GM18508 (cell line): ENCODE data around the gene CNTFR.

Experiments used
- ATAC-seq: cut with Tn5 transposase; IDR thresholded peaks from one replicate; pipeline ENCODE4 v1.9.1; 2021; ENCODE audit warnings: moderate number of reproducible peaks; ENCODE audit not compliant: insufficient read depth, unreplicated experiment

The CNTFR gene

DNA sequence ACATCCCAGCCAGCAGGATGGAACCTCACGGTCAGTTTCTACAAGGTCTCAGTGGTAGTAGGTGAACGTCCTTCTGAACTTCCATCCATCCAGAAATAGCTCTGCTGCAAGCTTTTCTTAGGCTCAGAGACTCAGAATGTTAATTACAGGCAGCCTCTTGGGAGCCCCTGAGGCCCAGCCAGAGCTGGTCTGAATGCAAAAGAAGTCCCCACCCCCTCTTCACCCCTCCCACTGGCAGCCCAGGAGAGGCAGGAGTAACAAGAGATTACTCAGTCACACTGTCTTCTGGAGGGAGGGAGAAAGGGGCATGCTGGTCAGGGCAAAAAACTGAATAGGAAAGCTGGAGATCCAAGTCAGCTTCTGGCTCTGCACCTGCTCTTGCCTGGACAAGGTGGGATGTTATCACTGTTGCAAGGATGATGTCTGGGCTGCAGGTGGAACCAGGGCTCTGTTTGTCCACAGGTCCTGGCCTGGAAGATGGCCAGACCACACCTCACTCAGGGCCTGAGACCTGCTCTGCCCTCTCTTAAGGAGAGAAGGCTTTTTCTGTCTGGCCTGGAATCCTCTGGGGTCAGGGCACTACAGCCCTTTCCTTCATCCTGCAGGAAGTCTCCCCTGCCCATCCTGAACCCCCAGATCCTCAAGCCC is 75.8 kb downstream of the CNTFR start:
- no peak for ATAC-seq

- no peak for ATAC-seq
These were observed 77.1 kb downstream of the CNTFR start for GRCh38 chr9:34512131-34513078.

DNA sequence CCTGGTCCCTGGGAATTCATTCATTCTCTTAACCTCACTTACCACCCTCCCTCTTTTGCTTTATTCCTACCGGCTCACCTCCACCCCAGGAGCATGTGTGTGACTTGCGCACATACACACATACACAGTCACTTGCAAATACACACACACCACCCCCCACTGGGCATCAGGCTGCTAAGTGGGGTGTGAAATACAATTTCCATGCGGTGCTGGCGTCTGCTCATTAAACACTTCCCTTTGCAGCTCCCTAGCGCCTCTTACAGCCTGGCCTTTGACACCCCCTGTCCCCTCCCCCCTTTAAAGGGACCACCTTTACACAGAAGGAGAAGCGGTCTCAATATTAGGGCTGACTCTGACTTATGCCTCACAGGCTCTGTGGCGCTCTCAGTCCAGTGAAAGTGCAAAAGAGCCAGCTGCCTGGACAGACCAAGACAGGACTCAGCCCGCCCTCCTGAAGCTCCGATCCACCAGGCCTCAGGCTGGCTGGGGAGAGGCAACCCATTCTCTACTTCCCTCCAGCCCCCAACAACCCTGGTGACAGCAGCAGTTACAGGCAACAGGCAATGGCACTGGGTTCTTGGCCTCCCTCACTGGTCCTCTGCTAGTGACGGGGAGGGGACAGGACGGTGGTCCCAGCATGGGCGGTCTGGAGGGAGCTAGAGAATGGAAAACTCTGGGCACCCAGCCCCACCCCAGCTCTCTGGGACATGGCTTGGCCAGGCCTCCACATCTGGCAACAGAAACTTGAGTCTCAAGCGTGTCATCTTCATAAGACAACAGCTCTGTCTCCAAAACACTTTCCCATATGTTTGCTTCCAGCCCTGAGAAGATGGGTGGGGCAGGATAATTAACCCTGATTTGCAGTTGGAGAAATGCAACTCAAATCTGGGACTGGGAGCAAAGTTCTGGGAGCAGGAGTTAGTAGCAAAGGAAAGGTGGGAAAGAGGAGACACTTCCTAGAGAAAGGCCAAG is 78.7 kb downstream of the CNTFR start:
- no peak for ATAC-seq

DNA sequence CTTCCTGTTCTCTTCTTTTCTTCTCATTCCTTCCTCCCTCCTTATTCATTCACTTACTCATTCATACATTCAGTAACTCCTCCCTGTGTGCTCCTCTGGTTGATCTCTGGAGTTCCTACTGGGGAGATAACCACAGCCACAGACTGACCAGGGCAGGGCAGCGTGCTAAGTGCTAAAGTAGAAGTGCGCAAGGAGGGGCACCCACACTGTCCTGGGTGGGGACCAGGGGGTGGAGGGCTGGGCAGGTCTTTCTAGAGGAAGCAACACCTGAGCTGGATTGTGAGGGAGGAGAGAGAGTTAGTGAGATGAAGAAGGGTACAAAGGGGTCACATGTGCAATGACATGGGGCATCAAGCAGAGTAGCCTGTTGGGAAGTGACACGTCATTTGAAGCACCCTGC is 80.6 kb downstream of the CNTFR start:
- no peak for ATAC-seq

- ATAC-seq = no peak
These were observed 81.1 kb downstream of the CNTFR start for GRCh38 chr9:34508463-34508862.

- no peak for ATAC-seq
These were observed 81.6 kb downstream of the CNTFR start for GRCh38 chr9:34507966-34508365.

DNA sequence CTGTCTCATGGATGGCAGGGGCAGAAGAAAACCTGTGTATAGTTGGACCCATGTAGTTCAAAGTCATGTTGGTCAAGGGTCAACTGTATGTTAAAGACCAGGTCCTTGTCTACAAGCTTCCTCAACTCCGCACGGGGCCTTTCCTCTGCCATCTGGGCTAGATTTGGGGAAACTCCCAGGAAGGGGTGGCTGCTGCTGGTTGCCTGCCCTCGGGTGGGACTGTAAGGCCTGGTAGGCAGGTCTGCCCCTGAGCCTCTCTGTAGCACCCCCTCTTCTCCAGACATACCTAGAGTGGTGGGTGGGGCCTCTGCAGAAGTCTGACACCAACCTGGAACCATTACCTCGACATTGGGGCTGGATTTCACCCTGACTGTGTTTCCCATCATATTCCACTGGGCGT is 82.0 kb downstream of the CNTFR start:
- ATAC-seq = no peak

- ATAC-seq = no peak
These were observed 82.9 kb downstream of the CNTFR start for GRCh38 chr9:34506623-34507022.

- no peak for ATAC-seq
These were observed 84.0 kb downstream of the CNTFR start for GRCh38 chr9:34505370-34506120.

- ATAC-seq = no peak
These were observed 86.1 kb downstream of the CNTFR start for GRCh38 chr9:34503406-34503805.

GRCh38 chr9:34502891-34503290 is 86.6 kb downstream of the CNTFR start:
- ATAC-seq = no peak

DNA sequence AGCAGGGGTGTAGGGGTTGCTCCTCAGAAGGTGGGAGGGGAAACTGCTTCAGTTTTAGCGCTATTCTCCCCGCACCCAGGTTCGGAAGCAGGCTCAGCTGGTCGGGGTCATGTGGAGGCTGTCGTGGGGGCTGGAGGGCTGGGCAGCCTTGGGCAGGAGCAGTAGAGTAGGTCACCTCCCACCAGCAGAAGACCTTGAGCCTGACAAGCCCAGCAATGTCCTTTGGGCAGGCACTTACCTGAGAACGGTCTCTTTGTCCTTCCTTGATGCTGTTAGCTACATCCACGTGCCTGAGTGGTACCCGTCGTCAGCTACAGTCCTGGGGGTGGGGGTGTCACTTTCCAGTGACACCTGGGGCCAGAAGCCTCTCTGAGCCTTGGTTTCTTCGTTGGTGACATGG is 87.1 kb downstream of the CNTFR start:
- ATAC-seq = no peak

DNA sequence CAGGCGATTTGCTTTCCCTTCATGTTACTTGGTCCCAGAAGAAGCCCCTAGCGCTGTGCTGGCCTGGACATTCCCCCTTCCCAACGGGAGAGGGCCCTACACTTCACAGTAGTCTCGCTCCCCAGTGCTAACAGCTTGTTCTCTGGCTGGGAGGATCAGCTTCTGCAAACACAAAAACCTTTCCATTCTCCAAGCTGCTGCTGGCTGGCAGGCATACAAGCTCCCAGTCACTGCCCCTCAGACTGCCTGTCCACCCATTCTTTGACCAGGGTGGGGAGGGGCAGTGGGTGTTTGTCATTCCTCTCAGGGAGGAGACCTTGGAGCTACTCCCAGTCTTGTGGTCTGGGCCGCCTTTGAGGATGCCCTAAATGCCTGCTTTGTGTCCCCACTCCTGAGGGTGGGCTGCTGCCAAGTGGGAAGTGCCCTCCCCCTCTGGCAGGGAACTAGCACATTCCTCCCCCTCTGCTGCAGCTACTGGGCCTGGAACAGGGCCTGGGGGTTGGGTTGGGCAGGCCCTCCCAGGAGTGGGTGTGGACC is 87.6 kb downstream of the CNTFR start:
- no peak for ATAC-seq
